A673 (cell line): Measurements from ENCODE around the gene HMOX2. TPM values are rescaled to one million over a fixed set of nuclear protein-coding genes. Genes with fewer than 3 reads are reported as not detected.

Source experiments
- BruUV-seq: library from RNA; stranded (reverse); fragments of 400-500 nt; replicated peaks from 2 replicates; lab custom pipeline; 2021; lab: Mats Ljungman, UMichigan
- CTCF ChIA-PET: fragments of 300-600 bp; sonication (Branson Sonifier 250); formaldehyde crosslinking; loops from one replicate; lab custom pipeline; 2022; ENCODE audit warnings: antibody characterized with exemption; lab: Charles Lee
- POLR2A ChIA-PET: fragments of 300-600 bp; sonication (Branson Sonifier 250); formaldehyde crosslinking; loops from one replicate; lab custom pipeline; 2022; ENCODE audit warnings: antibody characterized with exemption; ENCODE audit not compliant: low non-redundant PET; lab: Charles Lee
- DNase-seq: peaks from one replicate; pipeline ENCODE4 v3.0.0-alpha.2; 2015; ENCODE audit warnings: low spot score
- H3K27ac ChIP-seq: fragments of 200-600 bp; sonication (generic); 2 replicates; pipeline ENCODE4 v1.5.1; 2016; ENCODE audit warnings: mixed run types, low read depth, mild to moderate bottlenecking, mixed read lengths, antibody characterized with exemption, low read length; ENCODE audit not compliant: poor library complexity, severe bottlenecking
- H3K27me3 ChIP-seq: fragments of 200-600 bp; sonication (generic); replicated peaks from 2 replicates; pipeline ENCODE4 v1.6.1; 2017; ENCODE audit warnings: mixed run types, low read depth, mild to moderate bottlenecking, mixed read lengths, antibody characterized with exemption, low read length; ENCODE audit not compliant: insufficient read depth, poor library complexity
- H3K36me3 ChIP-seq: fragments of 200-600 bp; sonication (generic); 2 replicates; pipeline ENCODE4 v1.6.1; 2016; ENCODE audit warnings: mixed run types, mild to moderate bottlenecking, mixed read lengths, antibody characterized with exemption, low read length; ENCODE audit not compliant: insufficient read depth, poor library complexity, severe bottlenecking
- H3K4me1 ChIP-seq: fragments of 200-600 bp; sonication (generic); 2 replicates; pipeline ENCODE4 v1.6.1; 2017; ENCODE audit warnings: mixed run types, mild to moderate bottlenecking, mixed read lengths, antibody characterized with exemption, low read length; ENCODE audit not compliant: insufficient read depth, poor library complexity, severe bottlenecking
- H3K4me3 ChIP-seq: fragments of 200-600 bp; sonication (generic); 2 replicates; pipeline ENCODE4 v1.5.1; 2016; ENCODE audit warnings: low read depth, mixed run types, mild to moderate bottlenecking, mixed read lengths, low read length; ENCODE audit not compliant: poor library complexity, severe bottlenecking
- H3K9me3 ChIP-seq: fragments of 200-600 bp; sonication (generic); 2 replicates; pipeline ENCODE4 v1.6.1; 2016; ENCODE audit warnings: mixed run types, low read depth, mild to moderate bottlenecking, mixed read lengths, antibody characterized with exemption, low read length; ENCODE audit not compliant: poor library complexity, severe bottlenecking
- CTCF ChIP-seq: fragments of 300-800, 200-600 bp; sonication (generic); conservative IDR thresholded peaks from 2 replicates; pipeline ENCODE4 v1.5.1; 2017; ENCODE audit warnings: low read depth, mild to moderate bottlenecking, antibody characterized with exemption, low read length, moderate library complexity, mixed read lengths
- EZH2 ChIP-seq: fragments of 200-600 bp; sonication (generic); IDR thresholded peaks from 2 replicates; pipeline ENCODE4 v1.6.1; 2017; ENCODE audit warnings: borderline replicate concordance, low read depth, mild to moderate bottlenecking, mixed read lengths, antibody characterized with exemption, low read length; ENCODE audit not compliant: poor library complexity, severe bottlenecking
- intact Hi-C: fragments of 100-400 bp; cut with micrococcal nuclease; formaldehyde crosslinking; loops from one replicate; pipeline ENCODE4 v1.10.0; 2022; ENCODE audit not compliant: unreplicated experiment
- total RNA-seq: library from RNA; stranded (reverse); gene quantifications from 2 replicates; pipeline ENCODE4 v1.2.3, GENCODE V29; 2021

HMOX2 gene
- total RNA-seq, 1 experiment from 2014 or later: 63.0 TPM

- H3K4me3 ChIP-seq: no peak overlapping the region
- no peak for DNase-seq
- H3K36me3 ChIP-seq: no peaks in the 10 kb centered on the region
- intact Hi-C loops: no loop called here
- peaks cover 3% of the 10 kb centered on the region for H3K4me1 ChIP-seq
- POLR2A ChIA-PET: no interaction called here
- TF ChIP-seq CTCF (no peak), EZH2 (no peak)
- CTCF ChIA-PET: interaction anchor here (0.7 kb wide), 1 partner anchor 32 kb away, joined by 3 read pairs; no protein-coding TSS in a partner anchor
- peaks cover 14% of the 10 kb centered on the region for H3K9me3 ChIP-seq
- BruUV-seq: no TSS peak
- H3K27me3 ChIP-seq: no peaks in the 10 kb centered on the region
- H3K27ac ChIP-seq: no peak overlapping the region
Observed at GRCh38 chr16:4536391-4537106, 60.4 kb downstream of the HMOX2 start.

- peak overlapping the region; percentile 60 for H3K4me3 ChIP-seq
- no peak for DNase-seq
- no peaks in the 10 kb centered on the region for H3K27me3 ChIP-seq
- H3K4me1 ChIP-seq: peaks cover 3% of the 10 kb centered on the region
- H3K36me3 ChIP-seq: no peaks in the 10 kb centered on the region
- peaks cover 14% of the 10 kb centered on the region for H3K9me3 ChIP-seq
- POLR2A ChIA-PET: no interaction called here
- CTCF ChIA-PET: interaction anchor here (0.6 to 1.1 kb wide), 2 partner anchors 11 to 12 kb away, joined by 9 to 11 read pairs; no protein-coding TSS in a partner anchor
- TF ChIP-seq EZH2 (no peak), CTCF (no peak)
- BruUV-seq: no TSS peak
- intact Hi-C loops: no loop called here
- H3K27ac ChIP-seq: peak overlapping the region; percentile 55
Observed at GRCh38 chr16:4537376-4538343, 61.5 kb downstream of the HMOX2 start.

GRCh38 chr16:4538350-4539235, 62.4 kb downstream of the HMOX2 start, which contains the start of gene CDIP1:
CDIP1 (minus strand) TSS chr16:4538773; CDS start chr16:4514130, 24,643 bp downstream.
- CTCF ChIA-PET: interaction anchor here (0.6 to 1.1 kb wide), 2 partner anchors 10 to 11 kb away, joined by 9 to 11 read pairs; no protein-coding TSS in a partner anchor
- Histone ChIP-seq H3K27ac (peak within 1 kb of the TSS; percentile 55), H3K9me3 (peaks cover 14% of the 10 kb centered on the region), H3K27me3 (no peaks in the 10 kb centered on the region), H3K36me3 (no peaks in the 10 kb centered on the region), H3K4me3 (peak within 1 kb of the TSS; percentile 60), H3K4me1 (peaks cover 3% of the 10 kb centered on the region)
- intact Hi-C loops: no loop called here
- TF ChIP-seq EZH2 (no peak), CTCF (no peak)
- peak; percentile 97 for DNase-seq
- POLR2A ChIA-PET: no interaction called here
- BruUV-seq: no TSS peak
